Adrenal gland (tissue), 12 donors: ENCODE data around the gene PICK1. TPM values are rescaled to one million over a fixed set of nuclear protein-coding genes. Genes with fewer than 3 reads are reported as not detected.

Experiments
- DNase-seq, 7 donors: peaks; one replicate each; pipeline ENCODE4 v3.0.0-alpha.2; 2019 to 2020
- H3K27ac ChIP-seq, 5 donors: fragments of 200-600 bp; sonication (generic) in 4 of 5; 1 replicate in 3 of 5; 2 replicates in 2 of 5; pipeline versions ENCODE4 v1.5.1 to v1.8.0; 2016 to 2020; ENCODE audit warnings: mild to moderate bottlenecking in 1 of 5
- H3K27me3 ChIP-seq: fragments of 200-600 bp; 2 replicates; pipeline ENCODE4 v1.8.0; 2021
- H3K36me3 ChIP-seq, 2 donors: fragments of 200-600 bp; replicated peaks in 1 of 2; 1 replicate in 1 of 2; 2 replicates in 1 of 2; pipeline versions ENCODE4 v1.5.1 to v1.8.0; 2018 to 2022
- H3K4me1 ChIP-seq, 2 donors: fragments of 200-600 bp; replicated peaks in 1 of 2; 1 replicate in 1 of 2; 2 replicates in 1 of 2; pipeline versions ENCODE4 v1.5.1 to v1.8.0; 2018 to 2021
- H3K4me3 ChIP-seq, 4 donors: fragments of 200-600 bp; sonication (generic) in 3 of 4; one replicate each; pipeline ENCODE4 v1.5.1; 2016 to 2018
- H3K9me3 ChIP-seq, 3 donors: fragments of 200-600 bp; sonication (generic) in 1 of 3; replicated peaks in 1 of 3; 1 replicate in 2 of 3; 2 replicates in 1 of 3; pipeline versions ENCODE4 v1.5.1 to v1.8.0; 2016 to 2021
- CTCF ChIP-seq, 6 experiments: fragments of 450-650 bp in 4 of 6; fragments of 200-600 bp in 2 of 6; sonication (generic) in 1 of 6; IDR thresholded peaks; 1 replicate in 5 of 6; 2 replicates in 1 of 6; pipeline versions ENCODE4 v1.5.1 to v1.8.0; 2016 to 2021; ENCODE audit warnings: antibody characterized with exemption in 6 of 6, mild to moderate bottlenecking in 2 of 6, moderate library complexity in 1 of 6
- POLR2A ChIP-seq, 2 donors: fragments of 450-650 bp; IDR thresholded peaks; one replicate each; pipeline ENCODE4 v1.6.1; 2017; ENCODE audit warnings: antibody characterized with exemption in 2 of 2, mild to moderate bottlenecking in 2 of 2, moderate library complexity in 1 of 2
- WGBS, 4 donors: extraction: QIAGEN DNeasy Blood & Tissue Kit in 2 of 4; methylation state at CpG; one replicate each; pipeline versions ENCODE4 v1.1.5 to v1.1.7; 2013 to 2017; 5-methylcytosine and 5-hydroxymethylcytosine counted together
- intact Hi-C, 2 donors: fragments of 100-400 bp; cut with DNase I; formaldehyde crosslinking; loops; one replicate each; pipeline versions ENCODE4 v1.14.1 to v1.15.0; 2022 to 2023
- polyA plus RNA-seq, 3 donors: library from polyadenylated mRNA; stranded (reverse); fragments of 200-250 nt in 2 of 3; fragments of 350-450 nt in 1 of 3; fragmentation: Illumina TruSeq in 1 of 3; extraction: RNeasy Lipid Tissue Mini Kit (QIAGEN cat#74804) in 1 of 3; gene quantifications; one replicate each; pipeline ENCODE4 v1.2.3, GENCODE V29; 2013 to 2014
- total RNA-seq, 9 donors: library from RNA; depleted of rRNA in 4 of 9; stranded (reverse); fragments of >200 nt in 4 of 9; fragments of 120-200 nt in 1 of 9; fragmentation: NEBNext Ultra II Directional in 1 of 9; extraction: Animal tissue kit (Norgen Biotek cat#: 25700) in 1 of 9; gene quantifications; one replicate each; pipeline versions ENCODE4 v1.1.0 to v1.2.4, GENCODE V29; 2013 to 2023
- donor health status: healthy with polysubstance abuse.
- donor health status: Bipolar disorder and iron deficiency.
- donor health status: DM: yes; HTN: yes; CAD: no.
- donor health status: DM: no; HTN: no; CAD: no.
- donor health status: DM: no; HTN: no; CAD: no.
- donor health status: DM: yes; HTN: yes; CAD: no.

The PICK1 gene
- total and polyA plus RNA-seq, 12 donors: 28.7 to 93.6 (median 39.0) TPM

DNA sequence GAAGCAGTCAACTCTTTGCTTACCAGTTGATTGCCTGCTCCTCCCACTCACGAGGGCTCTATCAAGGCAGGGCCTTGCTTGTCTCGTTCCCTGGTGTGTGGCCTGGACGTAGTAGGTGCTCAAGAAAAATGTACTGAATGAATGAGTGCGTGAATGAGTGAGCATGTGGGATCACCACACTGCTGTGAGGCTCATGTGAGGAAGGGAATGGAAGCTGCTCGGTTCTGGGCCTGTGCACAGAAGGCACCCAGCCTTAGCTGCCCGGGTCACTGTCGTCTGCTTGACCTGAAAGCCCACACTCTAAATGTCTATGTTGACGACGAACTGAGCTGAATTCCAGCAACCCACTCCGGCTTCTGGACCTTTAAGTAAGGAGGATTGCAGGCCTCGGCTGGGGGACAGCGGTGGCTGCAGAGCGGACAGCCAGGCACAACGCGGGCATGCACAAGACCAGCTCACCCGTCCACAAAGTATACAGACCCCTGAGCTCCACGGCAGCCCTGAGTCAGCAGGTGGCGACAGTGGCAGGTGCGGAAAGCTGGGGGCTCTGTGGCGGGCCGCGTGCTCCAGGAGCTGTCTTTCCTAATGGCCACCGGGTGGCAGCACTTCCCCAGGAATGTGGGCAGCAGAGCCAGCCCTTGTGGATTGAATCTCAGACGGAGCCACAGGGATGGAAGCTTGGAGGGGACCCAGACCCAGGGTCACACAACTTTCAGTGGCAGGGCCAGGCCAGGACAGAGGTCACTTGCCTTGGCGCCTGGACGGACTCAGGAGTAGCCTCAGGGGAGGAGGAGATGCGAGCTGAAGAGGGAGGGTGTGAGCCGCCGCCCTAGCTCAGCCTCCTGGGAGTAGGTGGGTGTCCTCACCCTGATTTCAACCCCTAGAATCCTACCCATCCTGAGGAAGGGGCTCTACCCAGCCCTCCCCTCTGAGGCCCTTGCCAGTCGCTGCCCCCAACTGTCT, 5.0 kb upstream of the PICK1 start:
- H3K4me1 ChIP-seq: peaks cover 0 to 7% of the 10 kb centered on the region in 2 donors
- intact Hi-C loops: loop anchor here (5.0 to 10.0 kb wide), 3 partner anchors 300 to 520 kb away; partner anchors contain the start of gene DMC1 (in 1 of the 2)
- DNase-seq: peak; percentile 68 to 90 (median 83)

DNA sequence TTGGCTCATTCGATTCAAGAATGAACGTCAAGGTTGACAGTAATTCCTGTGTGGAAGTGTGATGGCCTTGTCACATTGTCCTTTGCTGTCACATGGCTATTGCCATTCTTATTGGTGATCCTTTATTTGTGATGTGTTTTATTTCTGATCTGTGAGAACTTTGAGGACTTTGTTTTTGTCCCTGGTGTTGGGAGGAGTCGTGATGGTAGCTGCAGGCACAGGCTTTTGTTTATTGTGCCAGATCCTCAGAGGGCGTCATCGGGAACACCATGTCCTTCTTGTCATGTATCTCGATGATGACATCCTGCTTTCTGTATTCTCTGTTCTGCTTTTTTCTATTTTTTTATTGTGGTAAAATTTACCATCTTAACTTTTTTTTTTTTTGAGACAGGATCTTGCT, 5.6 kb downstream of the PICK1 start:
- WGBS, 4 donors: 32 to 55% (median 37%) methylated on average over 6 of the region's 6 CpGs
- no peaks in the 10 kb centered on the region for H3K9me3 ChIP-seq
- peak in 5 of 7 donors; percentile 56 to 92 (median 61) for DNase-seq
- H3K36me3 ChIP-seq: peaks cover 0 to 40% of the 10 kb centered on the region in 2 donors
- H3K27me3 ChIP-seq: no peaks in the 10 kb centered on the region
- TF ChIP-seq CTCF (IDR thresholded peaks at IDR 0.05) (no peak), POLR2A (IDR thresholded peaks at IDR 0.05) (peak in 1 of 2 donors; percentile 8)
- no peak overlapping the region for H3K4me3 ChIP-seq
- peak overlapping the region in 4 of 5 donors; percentile 52 to 78 (median 73) for H3K27ac ChIP-seq
- peaks cover 0 to 10% of the 10 kb centered on the region in 2 donors for H3K4me1 ChIP-seq
- intact Hi-C loops: loop anchor here in 1 of 2 donors (10.0 kb wide), 1 partner anchor 512 kb away; the partner anchor contains the start of gene DMC1

More for the DNA sequence above, 5.0 kb upstream of the PICK1 start:
- Histone ChIP-seq H3K27me3 (no peaks in the 10 kb centered on the region), H3K27ac (no peak overlapping the region), H3K9me3 (no peaks in the 10 kb centered on the region), H3K36me3 (no peaks in the 10 kb centered on the region), H3K4me3 (no peak overlapping the region)
- 29 to 47% (median 33%) methylated on average over 15 to 30 of the region's 30 CpGs for WGBS, 4 donors
- TF ChIP-seq POLR2A (IDR thresholded peaks at IDR 0.05) (no peak), CTCF (IDR thresholded peaks at IDR 0.05) (peak; percentile 75 to 94 (median 88))

DNA sequence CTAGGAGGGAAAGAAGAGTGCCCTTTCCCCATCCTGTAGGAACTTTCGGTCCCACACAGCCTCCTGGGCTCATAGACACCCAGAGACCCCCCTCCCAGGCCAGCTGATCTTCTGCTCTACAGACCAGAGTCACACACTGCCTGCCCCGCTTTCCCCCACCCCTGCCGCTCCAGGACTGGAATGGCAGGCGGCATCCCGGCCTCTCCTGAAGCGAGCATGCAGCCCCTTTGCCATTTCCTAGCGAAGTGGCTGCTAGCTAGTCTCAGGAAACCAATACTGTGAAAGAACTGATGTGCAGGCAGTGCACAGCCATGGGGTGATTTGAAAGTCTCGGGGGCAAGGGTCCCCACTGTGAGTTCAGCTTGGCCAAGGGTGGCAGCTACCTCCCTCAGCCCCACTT, 8.3 kb downstream of the PICK1 start:
- 90 to 97% (median 95%) methylated on average over 7 to 8 of the region's 8 CpGs for WGBS, 4 donors
- Histone ChIP-seq H3K4me3 (no peak overlapping the region), H3K36me3 (peaks cover 0 to 46% of the 10 kb centered on the region in 2 donors), H3K27me3 (no peaks in the 10 kb centered on the region), H3K27ac (no peak overlapping the region), H3K9me3 (no peaks in the 10 kb centered on the region), H3K4me1 (peaks cover 0 to 6% of the 10 kb centered on the region in 2 donors)
- DNase-seq: no peak
- intact Hi-C loops: loop anchor here in 1 of 2 donors (10.0 kb wide), 1 partner anchor 509 kb away; the partner anchor contains the start of gene DMC1
- TF ChIP-seq POLR2A (IDR thresholded peaks at IDR 0.05) (no peak), CTCF (IDR thresholded peaks at IDR 0.05) (no peak)

DNA sequence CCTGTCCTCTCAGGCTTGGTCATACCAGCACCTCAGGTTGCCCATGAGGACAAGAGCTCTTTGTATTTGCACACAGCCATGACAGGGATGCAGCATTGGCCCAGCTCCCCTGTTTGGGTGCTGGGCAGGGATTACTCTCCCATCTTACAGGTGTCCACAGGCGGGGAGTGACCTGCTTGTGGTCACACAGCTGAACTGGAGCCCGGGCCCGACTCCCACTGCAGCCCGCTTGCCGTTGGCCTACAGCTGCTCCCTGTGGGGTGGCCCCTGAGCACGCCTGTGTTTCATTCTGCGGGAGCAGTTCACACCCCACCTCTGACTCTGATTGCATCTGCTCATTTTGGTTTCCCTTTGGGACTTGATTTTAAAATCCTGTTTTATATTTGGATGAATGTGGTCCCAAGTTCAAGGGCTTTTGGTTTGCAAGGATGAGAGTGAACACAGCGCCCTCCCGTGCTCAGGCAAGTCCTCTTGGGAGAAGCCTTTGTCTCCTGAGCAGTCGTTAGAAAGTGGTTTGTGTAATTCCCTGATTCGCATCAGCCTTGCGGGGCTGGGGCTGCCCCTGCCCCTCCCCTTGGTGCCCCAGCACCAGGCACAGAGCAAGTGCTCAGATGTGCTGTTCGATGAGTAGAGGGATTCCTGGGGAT, 9.3 kb downstream of the PICK1 start:
- 84 to 94% (median 89%) methylated on average over 8 to 13 of the region's 13 CpGs for WGBS, 4 donors
- H3K36me3 ChIP-seq: peaks cover 0 to 46% of the 10 kb centered on the region in 2 donors
- DNase-seq: no peak
- no peaks in the 10 kb centered on the region for H3K9me3 ChIP-seq
- H3K4me1 ChIP-seq: peaks cover 0 to 6% of the 10 kb centered on the region in 2 donors
- intact Hi-C loops: loop anchor here in 1 of 2 donors (10.0 kb wide), 1 partner anchor 508 kb away; the partner anchor contains the start of gene DMC1
- TF ChIP-seq CTCF (IDR thresholded peaks at IDR 0.05) (no peak), POLR2A (IDR thresholded peaks at IDR 0.05) (no peak)
- H3K27me3 ChIP-seq: no peaks in the 10 kb centered on the region
- H3K27ac ChIP-seq: peak overlapping the region in 1 of 5 donors; percentile 12
- no peak overlapping the region for H3K4me3 ChIP-seq
